ENCODE measurements around the gene DCHS2. TPM values are rescaled to one million over a fixed set of nuclear protein-coding genes. Genes with fewer than 3 reads are reported as not detected.
A peak's percentile ranks its signal among the peaks of the same experiment; 100 is the strongest.

Gene DCHS2
- total and polyA plus RNA-seq, 2 experiments from 2014 or later, result 0.21 to 7.6 TPM

GRCh38 chr4:154335588-154335987, 156.0 kb downstream of the DCHS2 start (continued):
- TF ChIP-seq, protein P1, sequence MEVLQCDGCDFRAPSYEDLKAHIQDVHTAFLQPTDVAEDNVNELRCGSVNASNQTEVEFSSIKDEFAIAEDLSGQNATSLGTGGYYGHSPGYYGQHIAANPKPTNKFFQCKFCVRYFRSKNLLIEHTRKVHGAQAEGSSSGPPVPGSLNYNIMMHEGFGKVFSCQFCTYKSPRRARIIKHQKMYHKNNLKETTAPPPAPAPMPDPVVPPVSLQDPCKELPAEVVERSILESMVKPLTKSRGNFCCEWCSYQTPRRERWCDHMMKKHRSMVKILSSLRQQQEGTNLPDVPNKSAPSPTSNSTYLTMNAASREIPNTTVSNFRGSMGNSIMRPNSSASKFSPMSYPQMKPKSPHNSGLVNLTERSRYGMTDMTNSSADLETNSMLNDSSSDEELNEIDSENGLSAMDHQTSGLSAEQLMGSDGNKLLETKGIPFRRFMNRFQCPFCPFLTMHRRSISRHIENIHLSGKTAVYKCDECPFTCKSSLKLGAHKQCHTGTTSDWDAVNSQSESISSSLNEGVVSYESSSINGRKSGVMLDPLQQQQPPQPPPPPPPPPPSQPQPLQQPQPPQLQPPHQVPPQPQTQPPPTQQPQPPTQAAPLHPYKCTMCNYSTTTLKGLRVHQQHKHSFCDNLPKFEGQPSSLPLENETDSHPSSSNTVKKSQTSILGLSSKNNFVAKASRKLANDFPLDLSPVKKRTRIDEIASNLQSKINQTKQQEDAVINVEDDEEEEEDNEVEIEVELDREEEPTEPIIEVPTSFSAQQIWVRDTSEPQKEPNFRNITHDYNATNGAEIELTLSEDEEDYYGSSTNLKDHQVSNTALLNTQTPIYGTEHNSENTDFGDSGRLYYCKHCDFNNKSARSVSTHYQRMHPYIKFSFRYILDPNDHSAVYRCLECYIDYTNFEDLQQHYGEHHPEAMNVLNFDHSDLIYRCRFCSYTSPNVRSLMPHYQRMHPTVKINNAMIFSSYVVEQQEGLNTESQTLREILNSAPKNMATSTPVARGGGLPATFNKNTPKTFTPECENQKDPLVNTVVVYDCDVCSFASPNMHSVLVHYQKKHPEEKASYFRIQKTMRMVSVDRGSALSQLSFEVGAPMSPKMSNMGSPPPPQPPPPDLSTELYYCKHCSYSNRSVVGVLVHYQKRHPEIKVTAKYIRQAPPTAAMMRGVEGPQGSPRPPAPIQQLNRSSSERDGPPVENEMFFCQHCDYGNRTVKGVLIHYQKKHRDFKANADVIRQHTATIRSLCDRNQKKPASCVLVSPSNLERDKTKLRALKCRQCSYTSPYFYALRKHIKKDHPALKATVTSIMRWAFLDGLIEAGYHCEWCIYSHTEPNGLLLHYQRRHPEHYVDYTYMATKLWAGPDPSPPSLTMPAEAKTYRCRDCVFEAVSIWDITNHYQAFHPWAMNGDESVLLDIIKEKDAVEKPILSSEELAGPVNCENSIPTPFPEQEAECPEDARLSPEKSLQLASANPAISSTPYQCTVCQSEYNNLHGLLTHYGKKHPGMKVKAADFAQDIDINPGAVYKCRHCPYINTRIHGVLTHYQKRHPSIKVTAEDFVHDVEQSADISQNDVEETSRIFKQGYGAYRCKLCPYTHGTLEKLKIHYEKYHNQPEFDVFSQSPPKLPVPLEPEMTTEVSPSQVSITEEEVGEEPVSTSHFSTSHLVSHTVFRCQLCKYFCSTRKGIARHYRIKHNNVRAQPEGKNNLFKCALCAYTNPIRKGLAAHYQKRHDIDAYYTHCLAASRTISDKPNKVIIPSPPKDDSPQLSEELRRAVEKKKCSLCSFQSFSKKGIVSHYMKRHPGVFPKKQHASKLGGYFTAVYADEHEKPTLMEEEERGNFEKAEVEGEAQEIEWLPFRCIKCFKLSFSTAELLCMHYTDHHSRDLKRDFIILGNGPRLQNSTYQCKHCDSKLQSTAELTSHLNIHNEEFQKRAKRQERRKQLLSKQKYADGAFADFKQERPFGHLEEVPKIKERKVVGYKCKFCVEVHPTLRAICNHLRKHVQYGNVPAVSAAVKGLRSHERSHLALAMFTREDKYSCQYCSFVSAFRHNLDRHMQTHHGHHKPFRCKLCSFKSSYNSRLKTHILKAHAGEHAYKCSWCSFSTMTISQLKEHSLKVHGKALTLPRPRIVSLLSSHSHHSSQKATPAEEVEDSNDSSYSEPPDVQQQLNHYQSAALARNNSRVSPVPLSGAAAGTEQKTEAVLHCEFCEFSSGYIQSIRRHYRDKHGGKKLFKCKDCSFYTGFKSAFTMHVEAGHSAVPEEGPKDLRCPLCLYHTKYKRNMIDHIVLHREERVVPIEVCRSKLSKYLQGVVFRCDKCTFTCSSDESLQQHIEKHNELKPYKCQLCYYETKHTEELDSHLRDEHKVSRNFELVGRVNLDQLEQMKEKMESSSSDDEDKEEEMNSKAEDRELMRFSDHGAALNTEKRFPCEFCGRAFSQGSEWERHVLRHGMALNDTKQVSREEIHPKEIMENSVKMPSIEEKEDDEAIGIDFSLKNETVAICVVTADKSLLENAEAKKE (CRISPR knock-in tag; IDR thresholded peaks at IDR 0.05), result no peak
- TF ChIP-seq POLR2AphosphoS5 (IDR thresholded peaks at IDR 0.05; ENCODE audit: low read depth) (no peak), CREB1 (CRISPR knock-in tag; IDR thresholded peaks at IDR 0.05; ENCODE audit: low read depth) (no peak), EZH2phosphoT487 (IDR thresholded peaks at IDR 0.05; ENCODE audit: unreplicated experiment) (no peak), CTCF (conservative IDR thresholded peaks at IDR 0.05; ENCODE audit: low read depth in 2 of 2) (no peak)

- H3K27me3 Mint-ChIP-seq (ENCODE audit: insufficient read depth, low read depth, poor library complexity), result peaks cover 11% of the 10 kb centered on the region
- Histone ChIP-seq H3F3A (replicated peaks; ENCODE audit: low read depth) (no peaks in the 10 kb centered on the region), H3K4me3 (peak overlapping the region; percentile 65), H4K20me1 (replicated peaks; ENCODE audit: insufficient read depth) (no peaks in the 10 kb centered on the region), H3K79me2 (replicated peaks; ENCODE audit: insufficient read depth) (no peaks in the 10 kb centered on the region), H3K27me3 (ENCODE audit: insufficient read depth) (peaks cover 22% of the 10 kb centered on the region), H3K9me2 (ENCODE audit: insufficient read depth) (no peaks in the 10 kb centered on the region), H3K27ac (ENCODE audit: low read depth) (no peak overlapping the region), H3K4me1 (ENCODE audit: insufficient read depth) (peaks cover 5% of the 10 kb centered on the region), H3K36me3 (ENCODE audit: insufficient read depth) (no peaks in the 10 kb centered on the region), H2AFZ (peak overlapping the region; percentile 98), H3K4me2 (peak overlapping the region; percentile 91)
- no peak overlapping the region for H3K27ac Mint-ChIP-seq
- DNase-seq (ENCODE audit: low spot score) (peak; percentile 94), ATAC-seq (peak; percentile 96)
- H3K4me1 Mint-ChIP-seq, result peaks cover 3% of the 10 kb centered on the region; the same call in 2 of the 3 replicates
- H3K9me3 Mint-ChIP-seq, result no peaks in the 10 kb centered on the region
- TF ChIP-seq CTCF (conservative IDR thresholded peaks at IDR 0.05; ENCODE audit: low read depth in 2 of 2) (peak in 1 of 2 experiments; percentile 34; a peak in 3 of 4 replicates), EZH2phosphoT487 (IDR thresholded peaks at IDR 0.05; ENCODE audit: unreplicated experiment) (no peak)
- peak overlapping the region; percentile 78 for H3K4me3 Mint-ChIP-seq
- H3K36me3 Mint-ChIP-seq (ENCODE audit: low read depth), result no peaks in the 10 kb centered on the region
These were observed 158.7 kb downstream of the DCHS2 start for GRCh38 chr4:154332681-154333421.

All from GM23338 (cell line).